Tibial artery (tissue), 4 donors: ENCODE results near the gene DDX5.

Experiments
- DNase-seq, 2 donors: peaks; one replicate each; pipeline ENCODE4 v3.0.0-alpha.2; 2019
- H3K27ac ChIP-seq, 2 donors: fragments of 200-600 bp; sonication (generic) in 1 of 2; 1 replicate in 1 of 2; 2 replicates in 1 of 2; pipeline ENCODE4 v1.5.1; 2018 to 2019; ENCODE audit warnings: mild to moderate bottlenecking in 1 of 2
- H3K27me3 ChIP-seq, 2 donors: fragments of 200-600 bp; sonication (generic) in 1 of 2; one replicate each; pipeline versions ENCODE4 v1.5.1 to v1.6.0; 2016 to 2019
- H3K36me3 ChIP-seq, 3 donors: fragments of 200-600 bp; sonication (generic) in 2 of 3; one replicate each; pipeline ENCODE4 v1.5.1; 2016 to 2019; ENCODE audit warnings: mild to moderate bottlenecking in 2 of 3
- H3K4me1 ChIP-seq, 4 donors: fragments of 200-600 bp; sonication (generic) in 2 of 4; 1 replicate in 3 of 4; 2 replicates in 1 of 4; pipeline ENCODE4 v1.5.1; 2016 to 2019
- H3K4me3 ChIP-seq, 2 donors: fragments of 200-600 bp; sonication (generic) in 1 of 2; 1 replicate in 1 of 2; 2 replicates in 1 of 2; pipeline ENCODE4 v1.5.1; 2018 to 2019; ENCODE audit warnings: mild to moderate bottlenecking in 2 of 2
- H3K9me3 ChIP-seq, 3 donors: fragments of 200-600 bp; sonication (generic) in 1 of 3; one replicate each; pipeline ENCODE4 v1.5.1; 2016 to 2019
- CTCF ChIP-seq, 2 experiments: fragments of 200-600 bp in 1 of 2; fragments of 450-650 bp in 1 of 2; IDR thresholded peaks; one replicate each; pipeline ENCODE4 v1.5.1; 2017 to 2019; ENCODE audit warnings: antibody characterized with exemption in 2 of 2, mild to moderate bottlenecking in 1 of 2, moderate library complexity in 1 of 2
- intact Hi-C: fragments of 100-400 bp; cut with DNase I; formaldehyde crosslinking; loops from one replicate; pipeline ENCODE4 v1.15.0; 2023; ENCODE audit warnings: low total_unique reads

DDX5 gene

GRCh38 chr17:64504769-64505339 lies 1.2 kb downstream of the DDX5 start:
- Histone ChIP-seq H3K4me3 (peak overlapping the region; percentile 88 to 97), H3K36me3 (peaks cover 50 to 65% (median 51%) of the 10 kb centered on the region in 3 donors), H3K27me3 (no peaks in the 10 kb centered on the region), H3K9me3 (no peaks in the 10 kb centered on the region), H3K4me1 (peaks cover 8 to 69% (median 57%) of the 10 kb centered on the region in 4 donors), H3K27ac (peak overlapping the region; percentile 99 to 100)
- TF ChIP-seq CTCF (IDR thresholded peaks at IDR 0.05), result no peak
- DNase-seq, result no peak
- intact Hi-C loops, result no loop called here

- Histone ChIP-seq H3K9me3 (no peaks in the 10 kb centered on the region), H3K4me3 (peak overlapping the region; percentile 88 to 97), H3K36me3 (peaks cover 52 to 67% (median 58%) of the 10 kb centered on the region in 3 donors), H3K4me1 (peaks cover 8 to 69% (median 53%) of the 10 kb centered on the region in 4 donors), H3K27ac (peak overlapping the region; percentile 99 to 100), H3K27me3 (no peaks in the 10 kb centered on the region)
- no peak for DNase-seq
- intact Hi-C loops, result no loop called here
- no peak for TF ChIP-seq CTCF (IDR thresholded peaks at IDR 0.05)
Observed at GRCh38 chr17:64503821-64504768, 2.0 kb downstream of the DDX5 start.

- Histone ChIP-seq H3K9me3 (no peaks in the 10 kb centered on the region), H3K4me1 (peaks cover 8 to 69% (median 46%) of the 10 kb centered on the region in 4 donors), H3K27ac (peak overlapping the region; percentile 99 to 100), H3K36me3 (peaks cover 58 to 72% (median 58%) of the 10 kb centered on the region in 3 donors), H3K4me3 (peak overlapping the region in 1 of 2 donors; percentile 88), H3K27me3 (no peaks in the 10 kb centered on the region)
- no peak for TF ChIP-seq CTCF (IDR thresholded peaks at IDR 0.05)
- intact Hi-C loops, result no loop called here
- no peak for DNase-seq
Observed at GRCh38 chr17:64503341-64503740, 2.7 kb downstream of the DDX5 start.

- no peaks in the 10 kb centered on the region for H3K9me3 ChIP-seq
- H3K27ac ChIP-seq, result peak overlapping the region; percentile 99 to 100
- H3K27me3 ChIP-seq, result no peaks in the 10 kb centered on the region
- intact Hi-C loops, result no loop called here
- H3K4me1 ChIP-seq, result peaks cover 8 to 69% (median 41%) of the 10 kb centered on the region in 4 donors
- peaks cover 59 to 77% (median 61%) of the 10 kb centered on the region in 3 donors for H3K36me3 ChIP-seq
- no peak for TF ChIP-seq CTCF (IDR thresholded peaks at IDR 0.05)
- no peak for DNase-seq
- peak overlapping the region in 1 of 2 donors; percentile 88 for H3K4me3 ChIP-seq
Observed at GRCh38 chr17:64502809-64503208, 3.3 kb downstream of the DDX5 start.

GRCh38 chr17:64502021-64502420 lies 4.1 kb downstream of the DDX5 start:
- H3K4me3 ChIP-seq, result no peak overlapping the region
- H3K27ac ChIP-seq, result peak overlapping the region; percentile 99 to 100
- H3K36me3 ChIP-seq, result peaks cover 62 to 82% (median 63%) of the 10 kb centered on the region in 3 donors
- intact Hi-C loops, result no loop called here
- H3K27me3 ChIP-seq, result no peaks in the 10 kb centered on the region
- no peaks in the 10 kb centered on the region for H3K9me3 ChIP-seq
- peaks cover 8 to 74% (median 48%) of the 10 kb centered on the region in 4 donors for H3K4me1 ChIP-seq
- no peak for TF ChIP-seq CTCF (IDR thresholded peaks at IDR 0.05)
- no peak for DNase-seq
